NCI-H1436 treated with DMSO at 0.1 percent for 48 hours (cell line): ENCODE results near the gene MICALL2.
A peak's percentile ranks its signal among the peaks of the same experiment; 100 is the strongest.

Experiments used
- DNase-seq: peaks from one replicate; lab custom pipeline; 2025; lab: John Stamatoyannopoulos, UW

The MICALL2 gene

DNA sequence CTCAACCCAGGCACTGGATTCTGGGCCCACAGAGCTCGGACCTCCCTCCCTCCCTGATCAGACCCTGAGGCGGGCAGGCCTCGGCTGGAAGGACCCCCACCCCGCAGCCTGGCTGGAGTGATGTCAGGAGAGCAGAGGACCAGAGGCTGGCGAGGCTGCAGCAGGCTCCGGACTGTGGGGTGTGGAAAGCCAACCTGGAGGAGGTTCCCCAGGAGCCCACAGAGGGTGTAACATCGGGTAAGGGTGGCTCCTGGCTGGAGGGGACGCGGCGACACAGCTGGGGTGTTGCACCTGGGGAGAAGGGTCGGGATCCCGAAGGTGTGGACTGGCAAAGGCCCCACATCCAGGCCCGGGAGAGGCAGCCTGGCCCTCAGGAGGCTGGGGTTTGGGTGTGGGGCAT is 8.9 kb upstream of the MICALL2 start:
- DNase-seq = no peak

DNA sequence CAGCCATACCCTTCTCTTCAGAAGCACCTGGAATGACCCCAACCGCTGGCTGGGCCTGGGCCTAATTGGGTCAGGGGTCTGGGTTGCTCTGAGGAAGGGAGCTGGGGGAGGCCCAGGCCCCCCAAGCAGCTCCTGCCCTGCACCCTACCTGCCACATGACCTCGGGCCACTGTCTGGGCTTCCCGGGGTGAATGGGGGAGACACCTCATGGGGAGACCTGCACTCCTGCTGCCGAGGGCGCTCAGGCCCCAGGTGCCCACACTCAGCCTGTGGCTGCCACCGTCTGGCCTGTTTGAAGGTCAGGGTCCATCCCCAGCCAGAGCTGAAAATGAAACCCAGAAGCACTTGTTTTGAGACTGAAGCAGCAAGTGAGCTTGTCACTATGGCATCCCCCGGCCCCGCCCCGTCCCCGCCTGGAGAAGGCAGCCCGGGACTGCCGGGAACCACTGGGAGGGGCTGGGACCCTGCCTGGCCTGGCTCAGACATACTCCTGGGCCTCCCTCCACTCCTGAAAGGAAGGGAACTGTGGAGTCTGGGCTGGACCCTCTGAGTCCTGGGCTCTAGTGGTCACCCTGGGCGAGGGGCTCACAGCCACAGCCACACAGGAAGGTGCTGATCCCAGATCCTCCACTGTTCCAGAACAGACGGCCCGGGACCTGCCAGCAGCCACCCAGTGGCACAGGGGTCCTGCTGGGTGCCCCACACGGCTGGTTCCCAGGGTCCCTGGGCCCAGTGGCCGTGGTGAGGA is 7.4 kb upstream of the MICALL2 start:
- no peak for DNase-seq

DNA sequence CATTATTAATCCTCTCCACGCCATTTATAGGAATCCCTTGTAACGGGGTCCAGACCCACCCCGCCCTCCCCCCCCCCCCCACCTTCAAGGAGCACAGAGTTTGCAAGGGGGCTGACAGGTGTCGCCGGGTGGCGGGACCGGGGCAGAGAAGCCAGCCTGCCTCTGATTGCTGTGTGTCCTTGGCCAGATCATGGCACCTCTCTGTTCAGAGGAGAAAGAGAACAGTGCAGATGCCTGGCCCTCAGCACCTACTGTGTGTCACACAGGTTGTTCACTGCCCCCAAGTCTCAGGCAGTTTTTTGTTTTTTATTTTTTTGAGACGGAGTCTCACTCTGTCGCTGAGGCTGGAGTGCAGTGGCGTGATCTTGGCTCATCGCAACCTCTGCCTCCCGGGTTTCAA is 5.4 kb upstream of the MICALL2 start:
- DNase-seq = no peak

DNA sequence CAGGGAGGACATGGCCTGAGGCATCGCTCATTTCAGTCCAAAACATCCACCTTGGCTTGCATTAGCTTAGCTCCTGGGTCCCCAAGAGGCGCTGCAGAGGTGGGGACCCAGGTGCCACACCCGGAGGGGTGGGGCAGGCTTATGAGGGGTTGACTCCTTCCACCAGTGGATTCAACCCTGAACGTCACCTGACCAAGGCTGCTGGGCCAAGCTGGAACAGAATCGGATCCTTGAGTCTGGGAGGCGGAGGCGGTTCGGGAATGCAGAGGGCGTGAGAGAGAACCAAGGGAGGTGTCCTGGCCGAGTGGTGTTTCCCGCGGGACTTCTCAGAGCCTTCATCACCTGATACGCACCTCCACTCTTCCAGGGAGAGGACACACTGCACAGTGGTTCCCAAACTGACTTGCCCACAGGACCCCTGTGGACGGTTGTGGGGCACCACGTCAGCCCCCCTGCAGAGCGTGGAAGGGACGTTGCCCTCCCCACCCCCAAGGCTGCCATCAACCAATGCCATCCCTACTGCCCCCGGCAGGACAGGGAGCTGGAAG is 4.5 kb upstream of the MICALL2 start:
- DNase-seq = no peak

DNA sequence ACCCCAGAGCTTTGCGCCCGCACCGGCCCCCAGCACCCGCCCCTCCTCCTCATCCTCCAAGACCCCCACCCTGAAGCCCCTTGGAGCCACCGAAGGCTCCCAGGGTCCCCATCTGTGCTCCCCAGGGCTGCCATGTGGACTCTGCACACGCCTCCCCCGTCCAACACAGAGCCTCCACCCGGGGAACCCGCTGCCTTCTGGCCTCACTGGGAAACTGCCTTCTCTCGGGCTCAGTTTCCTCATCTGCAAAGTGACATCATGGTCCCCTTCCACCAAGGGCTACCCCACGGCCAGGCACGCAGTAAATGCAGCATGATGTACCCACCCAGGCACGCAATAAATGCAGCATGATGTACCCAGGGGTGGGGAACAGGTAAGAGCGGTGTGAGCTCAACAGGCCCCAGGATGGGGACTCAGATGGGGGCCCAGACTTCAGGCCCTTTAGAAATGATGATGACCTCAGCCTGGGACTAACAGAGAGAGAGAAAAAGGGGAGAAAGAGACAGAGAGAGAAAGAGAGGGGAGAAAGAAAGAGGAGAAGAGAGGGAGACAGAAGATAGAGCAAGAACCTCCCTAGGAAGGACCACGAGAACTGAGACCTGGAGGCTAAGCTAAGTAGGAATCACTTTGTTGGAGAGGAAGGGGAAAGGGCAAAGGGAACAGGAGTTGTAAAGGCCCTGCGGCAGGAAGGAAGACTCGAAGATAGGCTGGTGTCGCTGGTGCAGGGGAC is 2.5 kb upstream of the MICALL2 start:
- DNase-seq = no peak

DNA sequence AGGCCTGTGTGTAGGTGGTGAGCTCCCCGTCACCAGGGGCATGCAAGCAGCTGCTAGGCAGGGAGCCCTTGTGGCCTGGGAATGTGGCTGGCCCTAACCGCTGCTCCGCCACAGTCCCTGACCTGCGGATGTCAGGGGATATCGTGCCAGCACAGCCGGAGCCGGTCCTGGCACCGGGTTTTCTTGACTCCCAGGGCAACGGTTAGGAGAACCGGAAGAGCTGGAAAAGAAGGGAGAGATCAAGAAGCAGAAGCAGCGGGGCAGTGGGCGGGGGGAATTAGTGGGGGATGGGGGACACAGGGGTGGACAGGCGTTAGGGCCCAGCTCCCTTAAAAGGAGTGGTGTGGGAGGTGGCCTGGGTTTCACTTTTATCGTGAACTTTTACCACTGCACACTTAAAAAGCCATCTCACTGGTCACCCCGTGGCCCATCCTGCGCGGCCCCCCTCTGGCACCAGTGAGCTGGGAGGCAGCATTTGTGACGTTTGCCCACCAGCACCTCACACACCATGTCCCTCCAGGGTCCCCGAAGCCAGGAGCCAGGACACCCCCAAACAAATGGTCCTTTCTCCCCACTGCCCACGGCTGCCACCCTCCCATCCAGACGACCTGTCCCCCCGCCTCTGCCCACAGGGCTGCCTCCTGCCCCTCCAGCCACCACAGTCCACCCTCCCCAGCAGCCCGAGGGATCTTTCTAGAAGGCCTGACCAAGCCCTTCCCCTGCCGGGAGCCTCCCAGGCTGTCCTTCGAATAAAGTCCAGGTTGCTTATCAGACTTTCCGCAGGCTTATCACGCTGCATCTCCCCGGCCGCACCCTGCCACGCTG is 1.8 kb upstream of the MICALL2 start:
- no peak for DNase-seq

DNA sequence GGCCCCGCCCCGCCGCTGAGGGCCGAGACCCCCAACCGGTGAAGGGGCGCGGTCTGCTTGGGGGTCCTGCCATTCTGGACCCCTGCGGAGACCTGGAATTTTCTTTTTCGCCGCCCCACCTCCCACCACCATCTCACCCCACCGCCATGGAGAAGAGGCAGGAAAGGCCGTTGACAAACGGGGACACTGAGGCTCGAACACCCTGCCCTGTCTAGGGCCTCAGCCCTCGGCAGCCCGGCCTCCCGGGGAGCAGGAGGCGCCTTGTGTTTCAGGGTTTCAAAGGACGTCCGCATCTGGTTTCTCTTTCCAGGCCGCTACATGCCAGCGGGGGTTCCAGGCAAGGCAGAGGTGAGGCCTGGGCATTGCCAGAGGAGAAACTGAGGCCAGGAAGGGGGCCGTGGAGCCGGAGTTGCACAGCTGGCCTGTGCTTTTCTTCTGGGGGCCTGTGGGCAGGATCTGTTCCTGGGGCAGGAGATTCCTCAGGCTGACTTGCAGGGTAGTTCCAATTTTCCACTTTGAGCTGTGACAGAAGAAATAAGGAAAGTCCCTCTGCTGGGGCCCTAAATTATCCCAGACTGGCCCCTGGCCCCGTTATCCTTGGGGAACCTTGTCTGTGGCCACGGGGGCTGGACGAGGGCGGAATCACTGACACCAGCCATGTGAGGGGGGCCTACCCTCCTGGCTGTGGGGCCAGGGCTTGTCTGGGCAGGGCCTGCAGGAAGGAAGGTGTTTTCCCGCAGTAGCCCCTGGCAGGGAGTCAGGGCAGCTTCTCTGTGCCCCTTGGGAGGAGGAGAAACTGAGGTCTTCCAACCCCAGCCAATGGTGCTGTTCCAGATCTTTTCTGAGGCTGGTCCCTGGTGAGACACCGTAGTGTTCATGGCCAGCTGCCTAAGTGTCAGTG is 900 bp upstream of the MICALL2 start:
- no peak for DNase-seq

DNA sequence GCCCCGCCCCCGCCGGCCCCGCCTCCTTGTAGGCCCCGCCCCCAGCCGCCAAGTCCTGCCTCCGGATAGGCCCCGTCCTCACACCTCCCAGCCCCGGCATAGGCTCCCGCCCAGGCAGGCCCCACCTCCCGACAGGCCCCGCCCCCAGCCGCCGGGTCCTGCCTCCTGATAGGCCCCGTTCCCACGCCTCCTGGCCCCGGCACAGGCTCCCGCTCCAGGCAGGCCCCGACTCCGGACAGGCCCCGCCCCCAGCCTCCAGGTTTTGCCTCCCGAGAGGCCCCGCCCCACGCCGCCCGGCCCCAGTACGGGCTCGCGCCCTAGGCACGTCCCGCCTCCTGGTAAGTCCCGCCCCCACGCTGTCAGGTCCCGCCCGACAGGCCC is 232 bp upstream of the MICALL2 start:
- DNase-seq = peak; percentile 82

DNA sequence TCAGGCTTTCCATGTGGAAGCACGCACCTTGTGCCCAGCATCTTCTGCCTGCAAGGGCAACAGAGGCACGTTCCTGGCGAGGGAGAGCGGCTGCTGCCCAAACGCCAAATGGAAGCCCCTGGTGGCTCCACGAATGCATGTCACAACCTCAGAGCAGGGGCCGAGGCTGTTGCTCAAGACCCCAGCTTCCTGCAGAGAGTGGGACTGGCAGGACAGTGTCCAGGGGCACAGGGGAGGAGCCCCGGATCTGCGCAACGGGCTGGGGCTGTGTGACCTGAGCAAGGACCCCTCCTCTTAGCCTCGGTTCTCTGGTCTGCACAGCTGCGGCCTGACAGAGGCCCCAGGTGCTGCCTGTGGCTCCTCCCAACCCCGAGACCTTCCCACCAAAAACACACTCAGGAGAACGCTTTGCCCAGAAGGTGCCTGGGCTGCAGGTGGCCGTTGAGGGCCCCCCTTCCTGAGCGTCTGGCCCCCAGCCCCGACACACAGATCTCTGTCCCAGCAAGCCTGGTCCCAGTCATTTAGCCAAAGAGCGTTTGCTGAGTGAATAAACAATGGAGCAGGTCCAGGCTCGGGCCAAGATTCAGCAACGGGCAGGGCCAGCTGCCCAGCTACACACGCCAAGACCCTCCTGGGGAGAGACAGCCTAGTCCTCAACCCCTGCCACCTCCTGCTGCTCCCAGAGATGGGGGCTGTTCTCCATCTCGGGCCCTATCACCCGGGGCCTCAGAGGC is 1.2 kb downstream of the MICALL2 start:
- DNase-seq = no peak

DNA sequence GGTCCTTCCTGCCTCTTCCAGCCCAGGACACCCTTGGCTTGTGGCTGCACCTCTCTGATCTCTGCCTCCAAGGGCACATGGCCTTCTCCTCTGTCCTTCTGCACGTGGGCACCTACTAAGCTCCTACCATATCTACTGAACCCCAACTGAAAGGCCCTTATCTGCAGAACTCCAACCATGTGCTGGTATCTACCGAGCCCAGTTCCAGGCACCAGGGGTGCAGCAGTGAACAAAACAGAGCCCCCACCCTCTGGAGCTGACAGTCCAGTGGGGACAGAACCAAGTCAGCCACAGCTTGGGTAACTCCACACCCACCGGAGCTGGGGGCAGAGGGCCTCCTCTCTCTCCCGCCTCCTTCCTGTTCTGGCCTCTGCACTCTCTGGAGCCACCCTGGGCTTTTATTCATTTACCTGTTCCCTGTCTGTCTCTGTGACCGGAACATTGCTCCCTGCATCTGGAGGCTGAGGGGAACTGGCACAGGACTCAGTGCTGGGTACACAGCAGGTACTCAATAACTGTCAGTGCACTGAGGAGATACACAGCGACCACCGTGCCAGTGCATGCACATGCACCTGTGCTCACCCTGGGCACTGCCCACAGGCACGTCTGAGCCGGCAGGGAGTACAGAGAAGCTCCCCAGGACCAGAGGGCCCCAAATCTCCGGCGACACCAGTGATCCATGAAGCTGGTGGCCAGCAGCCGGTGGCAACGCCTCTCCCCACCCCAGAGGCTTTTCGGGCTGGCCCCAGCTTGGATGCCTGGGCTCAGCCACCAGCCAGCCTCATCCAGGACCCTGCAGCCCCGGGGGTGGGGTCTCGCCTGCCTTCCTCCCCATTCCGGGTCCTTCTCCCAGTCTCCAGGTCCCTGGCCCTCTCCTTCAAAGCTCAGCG is 2.0 kb downstream of the MICALL2 start:
- DNase-seq = no peak

DNA sequence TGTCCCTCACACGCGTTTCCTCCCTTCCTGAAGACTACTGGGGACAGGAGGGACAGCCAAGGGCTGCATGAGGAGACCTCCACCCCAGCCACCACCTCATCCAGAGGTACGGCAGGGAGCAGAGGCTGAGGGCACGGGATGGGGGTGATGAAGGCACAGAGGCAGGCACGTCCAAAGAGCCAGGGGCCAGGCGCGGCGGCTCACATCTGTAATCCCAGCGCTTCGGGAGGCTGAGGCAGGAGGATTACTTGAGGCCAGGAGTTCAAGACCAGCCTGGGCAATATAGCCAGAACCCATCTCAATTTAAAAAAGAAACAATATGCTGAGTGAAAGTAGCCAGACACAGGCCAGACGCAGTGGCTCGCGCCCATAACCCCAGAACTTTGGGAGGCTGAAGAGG is 3.3 kb downstream of the MICALL2 start:
- DNase-seq = no peak

DNA sequence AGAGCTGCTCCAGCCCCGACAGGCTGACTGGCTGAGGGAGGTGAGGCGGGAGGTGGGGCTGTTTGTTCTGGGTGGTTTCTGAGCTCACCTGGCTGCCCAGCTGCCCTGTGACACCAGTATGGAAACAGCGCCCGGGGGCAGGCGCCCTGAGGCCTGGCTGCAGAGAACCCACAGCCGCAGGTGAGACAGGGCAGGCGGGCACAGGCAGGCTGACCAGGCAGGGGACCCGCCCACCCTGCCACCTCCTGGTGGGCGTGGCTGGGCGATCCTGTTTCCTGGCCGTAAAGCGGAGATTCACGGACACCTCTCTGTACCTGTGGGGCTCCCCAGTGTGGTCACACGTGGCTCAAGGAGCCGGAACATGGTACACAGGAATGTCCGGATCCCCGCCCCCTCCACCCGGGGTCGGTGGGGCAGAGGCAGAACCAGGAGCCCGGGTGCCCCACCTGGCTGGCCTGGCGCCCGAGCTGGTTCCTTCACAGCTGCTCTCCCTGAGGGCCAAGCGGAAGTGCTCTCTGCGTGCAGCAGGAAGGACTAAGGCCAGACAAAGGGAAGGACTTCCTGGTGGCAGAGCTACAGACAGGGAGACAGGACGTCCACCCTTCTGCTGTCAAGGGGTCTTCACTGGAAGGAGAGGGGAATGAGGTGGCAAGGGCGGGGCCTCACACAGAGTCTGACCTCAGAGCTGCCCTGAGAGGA is 3.9 kb downstream of the MICALL2 start:
- DNase-seq = no peak

DNA sequence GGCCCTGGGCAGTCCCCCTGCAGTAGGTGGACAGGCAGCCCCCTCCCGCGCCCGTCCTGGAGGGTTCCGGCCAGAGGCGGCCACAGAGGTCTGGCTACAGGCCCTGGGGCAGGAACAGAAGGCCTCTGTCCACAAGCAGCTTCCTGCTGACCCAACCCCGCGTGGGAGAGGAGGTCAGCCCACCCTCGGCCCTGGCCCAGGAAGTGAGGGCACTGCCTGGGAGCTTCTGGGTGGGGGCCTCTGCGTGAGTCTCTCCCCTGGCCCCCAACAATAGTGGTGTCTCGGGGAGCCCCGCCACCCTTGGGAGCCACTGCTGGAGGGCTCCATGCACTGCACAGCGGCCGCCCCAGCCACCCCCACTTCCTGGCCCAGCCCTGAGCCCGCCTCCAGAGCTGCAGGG is 4.7 kb downstream of the MICALL2 start:
- no peak for DNase-seq

DNA sequence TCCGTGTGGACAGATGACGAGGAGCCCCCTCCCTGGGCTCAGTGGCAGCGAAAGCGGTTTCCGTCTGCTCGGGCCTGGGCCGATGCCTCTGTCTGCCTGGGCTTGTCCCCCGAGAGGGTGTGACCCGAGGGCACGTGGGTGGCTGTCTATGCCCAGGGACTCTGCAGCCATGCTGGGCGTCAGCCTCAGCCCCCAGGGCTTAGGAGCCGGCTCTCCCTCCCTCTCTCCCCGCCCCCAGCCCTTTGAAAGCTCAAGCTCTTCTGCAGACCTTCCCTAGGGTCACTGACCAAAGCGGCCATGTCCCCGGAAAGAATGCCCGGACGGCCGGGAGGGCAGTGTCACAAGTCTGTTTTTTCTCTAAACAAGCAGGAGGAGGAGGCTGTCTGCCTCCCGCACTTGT is 7.1 kb downstream of the MICALL2 start:
- no peak for DNase-seq

DNA sequence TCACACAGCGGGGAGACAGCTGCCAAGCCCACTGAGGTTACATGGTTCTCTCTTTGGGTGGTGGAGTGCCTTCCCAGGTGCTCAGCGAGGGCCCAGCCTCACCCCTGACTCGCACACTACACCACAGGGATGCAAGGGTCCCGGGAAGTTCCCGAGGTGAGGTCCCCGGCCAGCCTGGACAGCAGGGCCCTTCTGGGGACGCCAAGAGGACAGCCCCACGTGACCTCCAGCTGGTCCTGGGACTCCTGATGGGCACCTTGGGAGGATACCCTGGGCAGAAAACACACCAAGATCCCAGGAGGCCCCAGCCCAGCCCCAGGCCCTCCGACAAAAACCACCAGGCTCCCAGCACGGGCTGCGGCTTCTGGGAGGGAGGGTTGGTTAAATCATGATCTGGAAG is 8.3 kb downstream of the MICALL2 start:
- DNase-seq = no peak

DNA sequence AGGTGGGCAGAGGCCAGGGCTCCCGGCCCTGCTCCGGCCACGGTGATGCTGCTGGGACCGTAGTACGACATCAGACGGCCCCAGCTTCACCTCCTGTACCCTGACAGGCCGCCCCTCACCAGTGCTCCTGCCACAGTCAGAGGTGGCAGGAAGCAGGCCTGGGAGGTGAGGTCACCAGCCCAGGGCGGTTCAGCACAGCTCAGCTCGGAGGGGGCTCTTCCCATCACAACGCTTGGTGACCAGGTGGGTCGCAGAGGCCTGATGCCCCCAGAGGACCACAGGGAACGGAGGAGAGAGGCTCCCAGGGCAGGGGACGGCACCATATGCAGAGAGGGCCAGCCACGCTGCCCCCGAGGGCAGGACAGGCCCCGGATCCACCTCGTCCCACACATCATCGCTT is 8.8 kb downstream of the MICALL2 start:
- DNase-seq = no peak

DNA sequence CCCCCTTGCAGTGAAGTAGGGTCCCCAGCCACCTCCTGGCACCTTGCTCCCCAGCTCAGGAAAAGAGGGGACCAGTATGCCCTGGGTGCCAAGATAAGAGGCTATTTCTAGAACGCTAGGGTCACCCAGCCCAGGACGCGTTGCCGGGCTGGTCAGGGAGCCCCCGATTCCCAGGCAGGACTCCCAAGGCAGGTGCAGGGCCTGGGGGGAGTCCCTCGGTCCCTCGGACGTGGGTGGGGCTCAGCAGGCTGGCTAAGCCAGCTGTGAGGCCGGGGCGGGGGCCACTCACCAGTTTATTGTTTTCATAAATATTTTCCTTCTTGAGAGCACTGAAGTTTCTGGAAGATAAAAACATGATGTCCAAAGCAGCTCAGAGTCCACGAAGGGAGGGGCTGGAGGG is 9.3 kb downstream of the MICALL2 start:
- DNase-seq = no peak

DNA sequence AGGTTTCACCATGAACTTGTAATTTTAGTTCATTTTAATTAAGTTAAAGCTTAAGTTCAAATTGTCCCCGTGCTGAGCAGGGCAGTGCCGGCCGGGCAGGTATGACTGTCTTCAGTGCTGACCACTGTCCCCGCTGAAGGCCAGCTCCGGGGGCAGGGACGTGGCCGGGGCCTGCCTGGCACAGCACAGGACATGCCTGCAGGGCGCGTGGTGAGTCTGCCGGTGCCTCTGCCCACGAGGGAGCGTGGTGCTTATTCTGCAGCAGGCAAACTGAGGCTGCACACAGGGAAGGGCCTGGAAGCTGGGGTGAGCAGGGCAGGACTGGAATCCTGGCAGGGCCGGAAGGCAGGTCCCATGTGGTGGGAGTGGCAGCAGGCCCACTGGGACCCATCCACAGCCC is 9.8 kb downstream of the MICALL2 start:
- DNase-seq = no peak

DNA sequence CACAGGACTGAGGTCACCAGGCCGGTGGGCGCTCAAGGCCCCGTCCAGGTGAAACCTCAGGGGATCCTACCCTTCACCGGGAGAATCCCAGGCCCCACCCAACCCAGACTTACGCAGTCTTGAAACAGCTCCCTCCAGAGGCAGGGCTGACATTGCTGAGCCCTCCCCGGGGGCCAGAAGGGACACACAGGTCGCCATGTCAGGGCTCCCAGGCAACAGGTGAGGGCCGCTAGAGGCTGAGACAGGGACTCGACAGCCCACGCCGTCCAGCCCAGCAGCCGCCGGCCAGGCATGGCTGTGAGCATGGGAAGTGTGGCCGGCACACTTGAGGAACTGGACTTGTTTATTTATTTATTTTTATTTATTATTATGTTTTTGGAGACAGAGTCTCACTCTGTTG is 10.3 kb downstream of the MICALL2 start:
- no peak for DNase-seq
